Mucosa of descending colon (tissue), 3 donors: ENCODE results near the gene WNT10A. TPM values are rescaled to one million over a fixed set of nuclear protein-coding genes. Genes with fewer than 3 reads are reported as not detected.

Source experiments
- ATAC-seq: fragments of 200-7000 bp; cut with Tn5 transposase; one replicate; pipeline ENCODE4 v1.9.1; 2020; ENCODE audit warnings: mild to moderate bottlenecking, moderate library complexity
- DNase-seq, 3 donors: peaks; one replicate each; pipeline ENCODE4 v3.0.0-alpha.2; 2020
- H3K36me3 ChIP-seq: fragments of 200-600 bp; one replicate; pipeline ENCODE4 v1.8.0; 2021; ENCODE audit warnings: low read depth, mild to moderate bottlenecking
- H3K4me1 ChIP-seq: fragments of 200-600 bp; one replicate; pipeline ENCODE4 v1.8.0; 2021; ENCODE audit warnings: low read depth, mild to moderate bottlenecking
- H3K4me3 ChIP-seq: fragments of 200-600 bp; one replicate; pipeline ENCODE4 v1.8.0; 2021; ENCODE audit warnings: mild to moderate bottlenecking
- H3K9me3 ChIP-seq: fragments of 200-600 bp; one replicate; pipeline ENCODE4 v1.8.0; 2021; ENCODE audit warnings: mild to moderate bottlenecking
- intact Hi-C, 2 donors: fragments of 100-400 bp; cut with DNase I in 1 of 2; cut with micrococcal nuclease in 1 of 2; formaldehyde crosslinking; loops; one replicate each; pipeline versions ENCODE4 v1.11.0 to v1.11.1; 2022; cut with DNase I, micrococcal nuclease
- total RNA-seq, 3 donors: library from RNA; stranded (reverse); fragmentation: NEBNext Ultra II Directional in 2 of 3; extraction: Animal tissue kit (Norgen Biotek cat#: 25700) in 2 of 3; gene quantifications; one replicate each; pipeline versions ENCODE4 v1.2.1 to v1.2.4, GENCODE V29; 2021 to 2023
- TF ChIP-seq, protein P1 (sequence below): fragments of 200-600 bp; IDR thresholded peaks from one replicate; pipeline ENCODE4 v1.8.0; 2022; ENCODE audit warnings: antibody characterized with exemption, mild to moderate bottlenecking
- donor health status: DM: no; HTN: no; CAD: no; lungs with moderate emphysema.
- donor health status: DM: no; HTN: no; CAD: no.
- donor health status: DM: no; HTN: yes; CAD: no.

WNT10A gene
- total RNA-seq, 3 donors from 2014 or later = 0.17 to 1.1 (median 0.22) TPM

DNA sequence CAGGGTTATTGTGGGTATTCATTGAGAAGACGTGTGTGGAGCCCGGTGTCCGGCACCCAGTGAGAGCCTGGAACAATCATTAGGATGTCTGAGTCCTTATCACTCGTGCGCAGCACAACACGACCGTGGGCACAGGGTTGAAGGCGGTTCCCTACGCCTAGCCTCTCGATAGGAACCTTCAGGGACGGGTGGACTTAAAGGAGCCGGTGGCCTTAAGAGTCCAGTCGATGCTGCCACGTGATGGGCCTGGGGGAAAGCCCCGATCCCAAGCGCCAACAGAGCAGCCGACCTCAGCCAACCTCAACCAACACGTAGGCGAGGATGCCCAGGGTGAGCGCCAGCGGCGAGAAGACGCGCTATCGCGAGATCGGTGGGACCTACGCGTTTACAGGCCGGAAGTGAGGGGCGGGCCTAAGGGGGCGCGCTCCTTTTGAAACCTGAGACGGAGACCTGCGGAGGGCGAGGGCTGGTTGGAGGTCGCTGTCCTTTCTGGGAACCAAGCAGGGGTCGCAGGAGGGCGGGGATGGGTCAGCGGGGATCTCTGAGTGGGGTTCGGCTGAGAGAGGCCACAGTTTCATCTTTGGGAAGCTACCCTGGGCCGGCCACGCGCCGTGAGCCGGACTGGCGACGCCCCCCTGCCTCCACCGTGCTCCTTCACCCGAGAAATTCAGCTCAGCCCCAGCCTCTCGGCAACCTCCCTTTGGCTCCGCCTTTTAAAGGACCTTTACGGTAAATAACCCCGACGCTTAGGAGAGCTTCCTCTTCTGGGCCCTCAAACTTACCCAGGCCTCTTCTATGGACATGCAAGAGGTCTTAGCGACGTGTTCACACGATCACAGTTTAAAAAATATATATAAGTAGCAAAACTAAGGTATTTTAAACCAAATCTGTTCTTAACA lies 28.3 kb downstream of the WNT10A start:
- no peak overlapping the region for H3K4me3 ChIP-seq
- DNase-seq (peak; percentile 94), ATAC-seq (peak; percentile 99)
- no peaks in the 10 kb centered on the region for H3K9me3 ChIP-seq
- intact Hi-C loops = no loop called here
- H3K36me3 ChIP-seq = no peaks in the 10 kb centered on the region
- H3K4me1 ChIP-seq = peaks cover 6% of the 10 kb centered on the region
- TF ChIP-seq, protein P1, sequence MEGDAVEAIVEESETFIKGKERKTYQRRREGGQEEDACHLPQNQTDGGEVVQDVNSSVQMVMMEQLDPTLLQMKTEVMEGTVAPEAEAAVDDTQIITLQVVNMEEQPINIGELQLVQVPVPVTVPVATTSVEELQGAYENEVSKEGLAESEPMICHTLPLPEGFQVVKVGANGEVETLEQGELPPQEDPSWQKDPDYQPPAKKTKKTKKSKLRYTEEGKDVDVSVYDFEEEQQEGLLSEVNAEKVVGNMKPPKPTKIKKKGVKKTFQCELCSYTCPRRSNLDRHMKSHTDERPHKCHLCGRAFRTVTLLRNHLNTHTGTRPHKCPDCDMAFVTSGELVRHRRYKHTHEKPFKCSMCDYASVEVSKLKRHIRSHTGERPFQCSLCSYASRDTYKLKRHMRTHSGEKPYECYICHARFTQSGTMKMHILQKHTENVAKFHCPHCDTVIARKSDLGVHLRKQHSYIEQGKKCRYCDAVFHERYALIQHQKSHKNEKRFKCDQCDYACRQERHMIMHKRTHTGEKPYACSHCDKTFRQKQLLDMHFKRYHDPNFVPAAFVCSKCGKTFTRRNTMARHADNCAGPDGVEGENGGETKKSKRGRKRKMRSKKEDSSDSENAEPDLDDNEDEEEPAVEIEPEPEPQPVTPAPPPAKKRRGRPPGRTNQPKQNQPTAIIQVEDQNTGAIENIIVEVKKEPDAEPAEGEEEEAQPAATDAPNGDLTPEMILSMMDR = no peak

DNA sequence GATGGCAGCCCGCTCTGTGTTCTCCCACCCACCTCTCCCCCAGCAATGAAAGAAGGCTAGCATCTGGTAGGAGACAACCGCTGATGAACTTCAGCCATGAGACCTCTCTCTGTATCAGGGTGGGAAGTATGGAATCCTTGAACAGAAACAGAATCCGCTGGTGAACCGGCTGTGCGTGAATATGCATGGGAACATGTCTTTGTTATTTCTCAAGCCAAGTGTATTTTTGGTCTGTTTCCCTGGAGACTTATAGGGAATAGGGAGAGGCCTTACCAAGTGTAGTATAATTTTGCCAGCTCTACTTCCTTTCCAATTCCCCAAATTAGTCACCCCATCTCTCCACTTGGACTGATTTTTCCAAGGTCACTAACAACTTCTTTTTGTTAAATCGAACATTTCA lies 30.1 kb downstream of the WNT10A start:
- DNase-seq (no peak), ATAC-seq (no peak)
- Histone ChIP-seq H3K4me3 (no peak overlapping the region), H3K36me3 (no peaks in the 10 kb centered on the region), H3K4me1 (peaks cover 6% of the 10 kb centered on the region), H3K9me3 (no peaks in the 10 kb centered on the region)
- TF ChIP-seq, protein P1 = no peak
- intact Hi-C loops = no loop called here

DNA sequence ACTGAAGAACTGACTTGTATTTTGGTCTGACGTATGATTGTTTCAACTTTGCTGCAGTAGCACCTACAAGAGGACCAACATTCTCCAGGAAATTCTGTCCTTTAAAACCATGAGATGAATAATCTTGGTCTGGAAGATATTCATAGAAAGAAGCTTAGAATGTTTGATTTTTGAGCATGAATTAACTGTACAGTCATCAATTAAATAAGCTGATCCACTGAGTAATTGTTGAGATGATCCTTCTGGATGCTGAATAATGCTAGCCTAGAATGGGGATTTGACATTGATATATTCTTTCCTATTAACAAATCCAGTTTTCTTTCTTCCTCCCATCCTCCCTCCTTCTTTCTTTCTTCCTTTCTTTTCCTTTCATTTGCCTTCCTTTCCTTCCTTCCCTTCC lies 39.9 kb downstream of the WNT10A start:
- ATAC-seq = no peak
- Histone ChIP-seq H3K4me3 (no peak overlapping the region), H3K36me3 (no peaks in the 10 kb centered on the region), H3K4me1 (no peaks in the 10 kb centered on the region), H3K9me3 (peaks cover 4% of the 10 kb centered on the region)
- no peak for DNase-seq
- intact Hi-C loops = no loop called here
- TF ChIP-seq, protein P1 = no peak

DNA sequence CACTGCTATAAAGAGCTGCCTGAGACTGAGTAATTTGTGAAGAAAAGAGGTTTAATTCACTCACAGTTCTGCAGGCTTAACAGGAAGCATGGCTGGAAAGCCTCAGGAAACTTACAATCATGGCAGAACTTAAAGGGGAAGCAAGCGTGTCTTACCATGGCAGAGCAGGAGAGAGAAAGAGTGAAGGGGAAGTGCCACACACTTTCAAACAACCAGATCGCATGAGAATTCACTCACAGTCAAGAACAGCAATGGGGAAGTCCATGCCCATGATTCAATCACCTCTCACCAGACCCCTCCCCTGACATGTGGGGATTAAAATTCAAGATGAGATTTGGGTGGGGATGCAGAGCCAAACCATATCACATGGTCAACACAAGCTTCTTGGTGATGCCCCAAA lies 44.1 kb downstream of the WNT10A start:
- Histone ChIP-seq H3K9me3 (peaks cover 4% of the 10 kb centered on the region), H3K36me3 (no peaks in the 10 kb centered on the region), H3K4me3 (no peak overlapping the region), H3K4me1 (no peaks in the 10 kb centered on the region)
- TF ChIP-seq, protein P1 = no peak
- intact Hi-C loops = no loop called here
- no peak for DNase-seq
- ATAC-seq = no peak

DNA sequence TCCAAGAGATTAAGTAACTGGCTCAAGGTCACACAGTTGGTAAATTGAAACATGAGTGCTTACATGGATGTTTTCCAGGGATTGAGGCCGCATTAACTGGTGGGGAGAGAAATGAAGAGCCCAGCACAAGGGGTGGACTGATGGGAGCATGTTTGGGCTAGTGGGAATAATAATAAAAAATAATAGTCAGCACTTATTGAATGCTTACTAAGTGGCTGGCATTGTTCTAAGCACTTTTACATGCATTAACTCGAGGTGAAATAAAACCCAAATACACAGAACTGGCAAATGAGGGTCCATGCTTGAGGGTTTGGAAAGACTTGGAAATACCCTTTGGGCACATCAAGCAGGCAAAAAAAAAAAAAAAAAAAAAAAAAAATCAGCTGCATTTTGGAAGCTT lies 44.8 kb downstream of the WNT10A start:
- intact Hi-C loops = no loop called here

More for the DNA sequence above, 44.8 kb downstream of the WNT10A start:
- no peaks in the 10 kb centered on the region for H3K4me1 ChIP-seq
- no peaks in the 10 kb centered on the region for H3K36me3 ChIP-seq
- no peak overlapping the region for H3K4me3 ChIP-seq
- ATAC-seq (no peak), DNase-seq (no peak)
- peaks cover 4% of the 10 kb centered on the region for H3K9me3 ChIP-seq
- TF ChIP-seq, protein P1 = no peak
